A549 (cell line): ENCODE data around the gene OR51B2.

Experiments used
- CHD2 ChIP-seq: fragments of 150-350 bp; IDR thresholded peaks from 2 replicates; pipeline ENCODE4 v1.6.1; 2014; ENCODE audit warnings: low read length; ENCODE audit not compliant: partially characterized antibody
- HMGXB4 ChIP-seq: fragments of 250-450 bp; sonication (Bioruptor Pico); IDR thresholded peaks from 2 replicates; pipeline ENCODE4 v1.5.0; 2021; ENCODE audit warnings: mild to moderate bottlenecking, moderate library complexity, borderline replicate concordance
- RCOR1 ChIP-seq: fragments of 150-350 bp; IDR thresholded peaks from 2 replicates; pipeline ENCODE4 v1.6.1; 2014; ENCODE audit warnings: antibody characterized with exemption, low read length, low read depth
- REST ChIP-seq: fragments of 200-600 bp; sonication (generic); IDR thresholded peaks from 2 replicates; pipeline ENCODE4 v1.6.1; 2016; ENCODE audit warnings: antibody characterized with exemption, mild to moderate bottlenecking, moderate library complexity
- USF2 ChIP-seq: fragments of 450-650 bp; IDR thresholded peaks from 2 replicates; pipeline ENCODE4 v1.6.1; 2014; ENCODE audit warnings: antibody characterized with exemption
- ZSCAN20 ChIP-seq: fragments of 250-450 bp; sonication (Bioruptor Pico); IDR thresholded peaks from 2 replicates; pipeline ENCODE4 v1.8.0; 2022; ENCODE audit warnings: mild to moderate bottlenecking, moderate library complexity

GRCh38 chr11:5304046-5304445 is 20.1 kb downstream of the OR51B2 start:
- TF ChIP-seq RCOR1 (no peak), REST (no peak), CHD2 (no peak), USF2 (no peak), ZSCAN20 (CRISPR knock-in tag) (no peak), HMGXB4 (CRISPR knock-in tag) (no peak)
